A549 (cell line): ENCODE data around the gene CHMP3. TPM values are rescaled to one million over a fixed set of nuclear protein-coding genes. Genes with fewer than 3 reads are reported as not detected.
"Not testable (repeated sequence)": the region's sequence is repeated elsewhere in the genome, so short reads cannot be mapped to it uniquely, and the experiment has no call there.

Experiments used
- ATAC-seq, 2 experiments: fragments of 200-7000 bp in 1 of 2; fragments of >200 bp in 1 of 2; cut with Nextera tagmentation in 1 of 2; cut with Tn5 transposase in 1 of 2; 3 replicates each; pipeline versions ENCODE4 v1.8.0 to v1.9.1; 2018 to 2020; ENCODE audit warnings: mild to moderate bottlenecking in 1 of 2, moderate library complexity in 1 of 2
- CTCF ChIA-PET: fragments of 300-600 bp; sonication (Branson Sonifier 250); formaldehyde crosslinking; extraction: SDS; loops from one replicate; lab custom pipeline; 2021; ENCODE audit warnings: antibody characterized with exemption, inconsistent platforms; lab: Yijun Ruan, JAX
- POLR2A ChIA-PET: fragments of 350-600 bp; formaldehyde crosslinking; extraction: SDS; loops from one replicate; lab custom pipeline; 2021; ENCODE audit warnings: antibody characterized with exemption, inconsistent platforms; lab: Yijun Ruan, JAX
- DNase-seq, 2 experiments: peaks; one replicate each; pipeline versions ENCODE4 v3.0.0 to v3.0.0-alpha.2; 2011 to 2016; ENCODE audit warnings: low read depth in 1 of 2, low spot score in 1 of 2
- FAIRE-seq: peaks from 2 replicates; lab custom pipeline; 2011; peaks lifted over from hg19 to GRCh38; lab: Jason Lieb, UNC
- H3K27ac ChIP-seq, 2 experiments: fragments of >200 bp; sonication (Bioruptor Twin); formaldehyde crosslinking; 3 replicates each; pipeline ENCODE4 v1.5.1; 2016 to 2017
- H3K4me1 ChIP-seq: fragments of >200 bp; sonication (Bioruptor Twin); formaldehyde crosslinking; 3 replicates; pipeline ENCODE4 v1.6.1; 2016
- H3K4me2 ChIP-seq: fragments of >200 bp; sonication (Bioruptor Twin); formaldehyde crosslinking; 3 replicates; pipeline ENCODE4 v1.6.1; 2016
- H3K4me3 ChIP-seq: fragments of >200 bp; sonication (Bioruptor Twin); formaldehyde crosslinking; 3 replicates; pipeline ENCODE4 v1.5.1; 2016
- H3K9me3 ChIP-seq: fragments of >200 bp; sonication (Bioruptor Twin); formaldehyde crosslinking; 3 replicates; pipeline ENCODE4 v1.6.1; 2016
- ZFP36 ChIP-seq: fragments of 450-650 bp; IDR thresholded peaks from 2 replicates; pipeline ENCODE4 v1.6.1; 2014; ENCODE audit warnings: borderline replicate concordance; ENCODE audit not compliant: partially characterized antibody
- WGBS: methylation state at CpG from one replicate; pipeline ENCODE4 v1.1.6; 2017; ENCODE audit errors: missing lambda C conversion rate; 5-methylcytosine and 5-hydroxymethylcytosine counted together
- polyA plus RNA-seq, 4 experiments: library from polyadenylated mRNA; depleted of rRNA in 3 of 4; stranded (reverse); fragments of >200 nt; fragmentation: RNase III in 1 of 4; extraction: RNeasy Plus Mini Kit Qiagen cat#74134 plus additional on column Dnase treatment in 1 of 4; gene quantifications; 2 replicates in 3 of 4; 3 replicates in 1 of 4; pipeline ENCODE4 v1.2.3, GENCODE V29; 2011 to 2017

CHMP3 gene
- polyA plus RNA-seq, 2 of the 4 experiments (the other 2 are of a cell fraction): 108 to 246 TPM

DNA sequence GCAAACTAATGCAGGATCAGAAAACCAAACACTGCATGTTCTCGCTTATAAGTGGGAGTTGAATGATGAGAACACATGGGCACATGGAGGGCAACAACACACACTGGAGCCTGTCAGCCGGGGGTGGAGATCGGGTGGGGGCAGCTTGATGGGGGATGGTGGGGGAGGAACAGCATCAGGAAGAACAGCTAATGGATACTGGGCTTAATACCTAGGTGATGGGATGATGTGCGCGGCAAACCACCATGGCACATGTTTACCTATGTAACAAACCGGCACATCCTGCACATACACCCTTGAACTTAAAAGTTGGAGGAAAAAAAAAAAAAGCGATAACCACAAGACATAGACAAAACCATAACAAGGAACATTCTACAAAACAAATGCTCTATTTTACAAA lies 10.4 kb downstream of the CHMP3 start (continued):
- TF ChIP-seq ZFP36: no peak
- TF ChIP-seq, all 56 proteins: peak for 0

DNA sequence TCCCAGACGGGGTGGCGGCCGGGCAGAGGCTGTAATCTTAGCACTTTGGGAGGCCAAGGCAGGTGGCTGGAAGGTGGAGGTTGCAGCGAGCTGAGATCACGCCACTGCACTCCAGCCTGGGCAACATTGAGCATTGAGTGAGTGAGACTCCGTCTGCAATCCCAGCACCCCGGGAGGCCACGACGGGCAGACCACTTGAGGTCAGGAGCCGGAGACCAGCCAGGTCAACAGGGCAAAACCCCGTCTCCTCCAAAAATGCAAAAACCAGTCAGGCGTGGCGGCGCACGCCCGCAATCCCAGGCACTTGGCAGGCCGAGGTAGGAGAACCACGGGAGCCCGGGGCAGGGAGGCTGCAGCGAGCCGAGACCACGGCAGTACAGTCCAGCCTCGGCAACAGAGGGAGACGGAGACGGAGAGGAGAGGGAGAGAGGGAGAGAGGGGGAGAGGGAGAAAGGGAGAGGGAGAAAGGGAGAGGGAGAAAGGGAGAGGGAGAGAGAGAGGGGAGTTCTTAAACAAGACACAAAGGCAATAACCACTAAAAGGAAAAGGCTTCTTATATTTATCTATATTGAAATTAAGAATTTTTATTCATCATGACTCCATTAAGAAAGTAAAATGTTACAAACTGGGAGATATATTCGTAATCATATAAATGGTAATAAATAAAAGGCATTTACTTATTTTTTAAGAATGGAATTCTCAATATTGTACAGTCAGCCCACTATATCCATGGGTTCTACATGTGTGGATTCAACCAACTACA lies 13.1 kb downstream of the CHMP3 start:
- FAIRE-seq, H3K4me2 ChIP-seq, ATAC-seq, H3K4me1 ChIP-seq, H3K27ac ChIP-seq, DNase-seq, H3K4me3 ChIP-seq: not testable (repeated sequence)
- peaks cover 15% of the 10 kb centered on the region; the same call in 2 of the 3 replicates for H3K9me3 ChIP-seq
- CTCF ChIA-PET: interaction anchor here (1.3 kb wide), 1 partner anchor 12 kb away, joined by 3 read pairs; no protein-coding TSS in a partner anchor
- POLR2A ChIA-PET: interaction anchor here (1.0 kb wide), 1 partner anchor 109 kb away, joined by 3 read pairs; the partner anchor contains the start of gene KDM3A
- 93% methylated on average over 26 of the region's 26 CpGs for WGBS

DNA sequence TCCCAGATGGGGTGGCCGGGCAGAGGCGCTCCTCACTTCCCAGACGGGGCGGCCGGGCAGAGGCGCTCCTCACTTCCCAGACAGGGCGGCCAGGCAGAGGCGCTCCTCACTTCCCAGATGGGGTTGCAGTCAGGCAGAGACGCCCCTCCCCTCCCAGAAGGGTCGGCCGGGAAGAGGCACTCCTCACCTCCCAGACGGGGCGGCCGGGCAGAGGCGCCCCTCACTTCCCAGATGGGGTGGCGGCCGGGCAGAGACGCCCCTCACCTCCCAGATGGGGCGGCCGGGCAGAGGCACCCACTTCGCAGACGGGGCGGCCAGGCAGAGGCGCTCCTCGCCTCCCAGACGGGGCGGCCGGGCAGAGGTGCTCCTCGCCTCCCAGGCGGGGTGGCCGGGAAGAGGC lies 13.8 kb downstream of the CHMP3 start:
- FAIRE-seq, POLR2A ChIA-PET: not testable (repeated sequence)

DNA sequence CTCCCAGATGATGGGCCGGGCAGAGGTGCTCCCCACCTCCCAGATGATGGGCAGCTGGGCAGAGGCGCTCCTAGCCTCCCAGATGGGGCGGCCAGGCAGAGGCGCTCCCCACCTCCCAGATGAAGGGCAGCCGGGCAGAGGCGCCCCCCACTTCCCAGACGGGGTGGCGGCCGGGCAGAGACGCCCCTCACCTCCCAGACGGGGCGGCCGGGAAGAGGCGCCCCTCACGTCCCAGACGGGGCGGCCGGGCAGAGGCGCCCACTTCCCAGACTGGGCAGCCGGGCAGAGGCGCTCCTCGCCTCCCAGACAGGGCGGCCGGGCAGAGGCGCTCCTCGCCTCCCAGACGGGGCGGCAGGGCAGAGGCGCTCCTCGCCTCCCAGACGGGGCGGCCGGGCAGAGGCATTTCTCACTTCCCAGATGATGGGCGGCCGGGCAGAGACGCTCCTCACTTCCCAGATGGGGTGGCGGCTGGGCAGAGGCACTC lies 14.3 kb downstream of the CHMP3 start:
- H3K4me1 ChIP-seq, POLR2A ChIA-PET, FAIRE-seq, H3K27ac ChIP-seq, H3K4me2 ChIP-seq, ATAC-seq, CTCF ChIA-PET, H3K4me3 ChIP-seq, DNase-seq: not testable (repeated sequence)
- peaks cover 15% of the 10 kb centered on the region; the same call in 2 of the 3 replicates for H3K9me3 ChIP-seq
- WGBS: 100% methylated on average over 8 of the region's 37 CpGs

More for the DNA sequence above, 13.8 kb downstream of the CHMP3 start:
- H3K9me3 ChIP-seq: peaks cover 15% of the 10 kb centered on the region; the same call in 2 of the 3 replicates
- H3K4me1 ChIP-seq, DNase-seq, H3K4me2 ChIP-seq, H3K4me3 ChIP-seq, H3K27ac ChIP-seq, ATAC-seq, CTCF ChIA-PET: not testable (repeated sequence)
- WGBS: 100% methylated on average over 15 of the region's 31 CpGs

DNA sequence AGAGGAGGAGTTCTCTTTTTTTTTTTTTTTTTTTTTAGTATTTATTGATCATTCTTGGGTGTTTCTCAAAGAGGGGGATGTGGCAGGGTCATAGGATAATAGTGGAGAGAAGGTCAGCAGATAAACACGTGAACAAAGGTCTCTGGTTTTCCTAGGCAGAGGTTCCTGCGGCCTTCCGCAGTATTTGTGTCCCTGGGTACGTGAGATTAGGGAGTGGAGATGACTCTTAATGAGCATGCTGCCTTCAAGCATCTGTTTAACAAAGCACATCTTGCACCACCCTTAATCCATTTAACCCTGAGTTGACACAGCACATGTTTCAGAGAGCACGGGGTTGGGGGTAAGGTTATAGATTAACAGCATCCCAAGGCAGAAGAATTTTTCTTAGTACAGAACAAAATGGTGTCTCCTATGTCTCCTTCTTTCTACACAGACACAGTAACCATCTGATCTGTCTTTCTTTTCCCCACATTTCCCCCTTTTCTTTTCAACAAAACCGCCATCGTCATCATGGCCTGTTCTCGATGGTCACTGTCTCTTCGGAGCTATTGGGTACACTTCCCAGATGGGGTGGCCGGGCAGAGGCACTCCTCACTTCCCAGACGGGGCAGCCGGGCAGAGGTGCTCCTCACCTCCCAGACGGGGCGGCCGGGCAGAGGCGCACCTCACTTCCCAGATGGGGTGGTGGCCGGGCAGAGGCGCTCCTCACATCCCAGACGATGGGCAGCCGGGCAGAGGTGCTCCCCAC lies 14.9 kb downstream of the CHMP3 start:
- WGBS: 96% methylated on average over 20 of the region's 20 CpGs
- H3K4me3 ChIP-seq, ATAC-seq, H3K27ac ChIP-seq, H3K4me1 ChIP-seq, CTCF ChIA-PET, POLR2A ChIA-PET, H3K4me2 ChIP-seq, DNase-seq, FAIRE-seq: not testable (repeated sequence)
- H3K9me3 ChIP-seq: peaks cover 15% of the 10 kb centered on the region; the same call in 2 of the 3 replicates

DNA sequence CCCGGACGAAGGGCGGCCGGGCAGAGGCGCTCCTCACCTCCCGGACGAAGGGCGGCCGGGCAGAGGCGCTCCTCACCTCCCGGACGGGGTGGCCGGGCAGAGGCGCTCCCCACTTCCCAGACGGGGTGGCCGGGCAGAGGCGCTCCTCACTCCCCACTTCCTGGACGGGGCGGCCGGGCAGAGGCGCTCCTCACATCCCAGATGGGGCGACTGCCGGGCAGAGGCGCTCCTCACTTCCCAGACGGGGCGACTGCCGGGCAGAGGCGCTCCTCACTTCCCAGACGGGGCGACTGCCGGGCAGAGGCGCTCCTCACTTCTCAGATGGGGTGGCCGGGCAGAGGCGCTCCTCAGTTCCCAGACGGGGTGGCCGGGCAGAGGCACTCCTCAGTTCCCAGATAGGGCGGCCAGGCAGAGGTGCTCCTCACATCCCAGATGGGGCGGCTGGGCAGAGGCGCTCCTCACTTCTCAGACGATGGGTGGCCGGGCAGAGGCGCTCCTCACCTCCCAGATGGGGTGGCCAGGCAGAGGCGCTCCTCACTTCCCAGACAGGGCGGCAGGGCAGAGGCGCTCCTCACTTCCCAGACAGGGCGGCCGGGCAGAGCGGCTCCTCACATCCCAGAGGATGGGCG lies 17.8 kb downstream of the CHMP3 start:
- H3K4me1 ChIP-seq, H3K27ac ChIP-seq, H3K4me2 ChIP-seq, H3K4me3 ChIP-seq, FAIRE-seq, CTCF ChIA-PET, DNase-seq, ATAC-seq, POLR2A ChIA-PET: not testable (repeated sequence)
- H3K9me3 ChIP-seq: peaks cover 15% of the 10 kb centered on the region; the same call in 2 of the 3 replicates
- 100% methylated on average over 6 of the region's 49 CpGs for WGBS

DNA sequence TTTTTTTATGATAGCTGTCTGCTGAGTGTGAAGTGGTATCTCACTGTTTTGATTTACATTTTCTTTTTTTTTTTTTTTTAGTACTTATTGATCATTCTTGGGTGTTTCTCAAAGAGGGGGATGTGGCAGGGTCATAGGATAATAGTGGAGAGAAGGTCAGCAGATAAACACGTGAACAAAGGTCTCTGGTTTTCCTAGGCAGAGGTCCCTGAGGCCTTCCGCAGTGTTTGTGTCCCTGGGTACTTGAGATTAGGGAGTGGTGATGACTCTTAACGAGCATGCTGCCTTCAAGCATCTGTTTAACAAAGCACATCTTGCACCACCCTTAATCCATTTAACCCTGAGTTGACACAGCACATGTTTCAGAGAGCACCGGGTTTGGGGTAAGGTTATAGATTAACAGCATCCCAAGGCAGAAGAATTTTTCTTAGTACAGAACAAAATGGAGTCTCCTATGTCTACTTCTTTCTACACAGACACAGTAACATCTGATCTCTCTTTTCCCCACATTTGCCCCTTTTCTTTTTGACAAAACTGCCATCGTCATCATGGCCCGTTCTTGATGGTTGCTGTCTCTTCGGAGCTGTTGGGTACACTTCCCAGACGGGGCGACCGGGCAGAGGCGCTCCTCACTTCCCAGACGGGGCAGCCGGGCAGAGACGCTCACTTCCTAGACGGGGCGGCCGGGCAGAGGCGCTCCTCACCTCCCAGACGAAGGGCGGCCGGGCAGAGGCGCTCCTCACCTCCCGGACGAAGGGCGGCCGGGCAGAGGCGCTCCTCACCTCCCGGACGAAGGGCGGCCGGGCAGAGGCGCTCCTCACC lies 18.8 kb downstream of the CHMP3 start:
- H3K27ac ChIP-seq, H3K4me1 ChIP-seq, FAIRE-seq, H3K4me2 ChIP-seq, ATAC-seq, H3K4me3 ChIP-seq, CTCF ChIA-PET, POLR2A ChIA-PET, DNase-seq: not testable (repeated sequence)
- H3K9me3 ChIP-seq: peaks cover 14% of the 10 kb centered on the region; the same call in 2 of the 3 replicates
- WGBS: 89% methylated on average over 22 of the region's 32 CpGs
